Ishikawa (cell line): Measurements from ENCODE around the gene TCEAL1.

Experiments used
- CEBPB ChIP-seq: IDR thresholded peaks from 2 replicates; pipeline ENCODE4 v1.6.1; 2012
- CREB1 ChIP-seq: IDR thresholded peaks from 2 replicates; pipeline ENCODE4 v1.6.1; 2012; ENCODE audit warnings: low read depth
- EGR1 ChIP-seq: IDR thresholded peaks from 2 replicates; pipeline ENCODE4 v1.6.1; 2012
- EP300 ChIP-seq: IDR thresholded peaks from 2 replicates; pipeline ENCODE4 v1.6.1; 2012; ENCODE audit warnings: borderline replicate concordance
- FOXM1 ChIP-seq: IDR thresholded peaks from 2 replicates; pipeline ENCODE4 v1.6.1; 2012; ENCODE audit warnings: low read depth, borderline replicate concordance
- MAX ChIP-seq: IDR thresholded peaks from 2 replicates; pipeline ENCODE4 v1.6.1; 2012
- NFIC ChIP-seq: IDR thresholded peaks from 2 replicates; pipeline ENCODE4 v1.6.1; 2012
- RAD21 ChIP-seq: IDR thresholded peaks from 2 replicates; pipeline ENCODE4 v1.6.1; 2012; ENCODE audit warnings: low read depth
- REST ChIP-seq: IDR thresholded peaks from 2 replicates; pipeline ENCODE4 v1.6.1; 2012; ENCODE audit warnings: low read depth, mild to moderate bottlenecking
- TAF1 ChIP-seq: IDR thresholded peaks from 2 replicates; pipeline ENCODE4 v1.6.1; 2012; ENCODE audit warnings: low read depth, mild to moderate bottlenecking
- TCF12 ChIP-seq: IDR thresholded peaks from 2 replicates; pipeline ENCODE4 v1.6.1; 2012; ENCODE audit warnings: low read depth
- TEAD4 ChIP-seq: IDR thresholded peaks from 2 replicates; pipeline ENCODE4 v1.6.1; 2012
- USF1 ChIP-seq: IDR thresholded peaks from 2 replicates; pipeline ENCODE4 v1.6.1; 2012
- YY1 ChIP-seq: IDR thresholded peaks from 2 replicates; pipeline ENCODE4 v1.6.1; 2012; ENCODE audit warnings: low read depth
- ZBTB7A ChIP-seq: IDR thresholded peaks from 2 replicates; pipeline ENCODE4 v1.6.1; 2012; ENCODE audit warnings: low read depth

Gene TCEAL1

GRCh38 chrX:103615781-103616371 lies 12.9 kb upstream of the TCEAL1 start:
- no peak for TF ChIP-seq FOXM1
- no peak for TF ChIP-seq TCF12
- TF ChIP-seq CEBPB, result no peak

- TF ChIP-seq USF1 (no peak), REST (no peak), YY1 (no peak), EP300 (no peak), RAD21 (no peak), MAX (no peak), TCF12 (no peak), EGR1 (no peak), CEBPB (no peak), FOXM1 (no peak), ZBTB7A (no peak), TAF1 (no peak), CREB1 (no peak), NFIC (no peak), TEAD4 (no peak)
Measured at GRCh38 chrX:103616676-103617186, 12.0 kb upstream of the TCEAL1 start.

- no peak for TF ChIP-seq ZBTB7A
- TF ChIP-seq CREB1, result no peak
- TF ChIP-seq EGR1, result no peak
- TF ChIP-seq TCF12, result no peak
- no peak for TF ChIP-seq NFIC
- TF ChIP-seq YY1, result no peak
- TF ChIP-seq REST, result no peak
- no peak for TF ChIP-seq CEBPB
- TF ChIP-seq USF1, result no peak
- TF ChIP-seq MAX, result no peak
Measured at GRCh38 chrX:103624111-103624510, 4.7 kb upstream of the TCEAL1 start.

- TF ChIP-seq CEBPB (no peak), NFIC (no peak), TAF1 (no peak), REST (no peak), EGR1 (no peak), MAX (no peak), FOXM1 (no peak), TCF12 (no peak), YY1 (no peak), USF1 (no peak), ZBTB7A (no peak), TEAD4 (no peak), CREB1 (no peak), EP300 (no peak)
Measured at GRCh38 chrX:103626855-103627254, 1.9 kb upstream of the TCEAL1 start.
